ENCODE data around the gene ZFAND3.

ZFAND3 gene

GRCh38 chr6:38179794-38180430 lies 360.4 kb downstream of the ZFAND3 start:
- no peak for DNase-seq (ENCODE audit: extremely low read depth, low read depth)
- no peak for TF ChIP-seq CTCF (IDR thresholded peaks at IDR 0.05; ENCODE audit: low read depth, low read length)

DNA sequence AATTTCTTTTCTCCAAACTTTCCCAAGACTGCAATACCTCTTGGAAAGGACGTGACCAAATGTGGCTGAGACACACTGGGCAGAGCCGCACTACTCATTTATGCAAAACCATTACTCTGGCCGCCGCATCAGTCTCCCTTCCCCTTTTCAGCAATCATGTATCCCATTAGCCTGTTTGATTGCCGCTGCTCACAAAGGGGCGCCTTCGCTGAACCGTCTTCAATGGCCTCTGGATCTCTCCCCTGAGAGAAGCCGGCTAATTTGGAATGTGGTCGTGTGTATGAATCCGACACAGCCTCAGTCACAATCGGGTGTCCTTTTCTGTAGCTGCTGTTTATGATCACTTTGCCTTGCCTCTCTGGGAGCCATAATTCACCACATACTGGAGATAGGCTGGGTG lies 361.1 kb downstream of the ZFAND3 start:
- no peak for TF ChIP-seq CTCF (IDR thresholded peaks at IDR 0.05; ENCODE audit: low read depth, low read length)
- no peak for DNase-seq (ENCODE audit: extremely low read depth, low read depth)

GRCh38 chr6:38182426-38182825 lies 362.9 kb downstream of the ZFAND3 start:
- TF ChIP-seq CTCF (IDR thresholded peaks at IDR 0.05; ENCODE audit: low read depth, low read length), result no peak
- DNase-seq (ENCODE audit: extremely low read depth, low read depth), result no peak

- no peak for TF ChIP-seq CTCF (IDR thresholded peaks at IDR 0.05; ENCODE audit: low read depth, low read length)
- DNase-seq (ENCODE audit: extremely low read depth, low read depth), result no peak
These were observed 364.5 kb downstream of the ZFAND3 start for GRCh38 chr6:38183856-38184584.

- TF ChIP-seq CTCF (IDR thresholded peaks at IDR 0.05; ENCODE audit: low read depth, low read length), result no peak
- DNase-seq (ENCODE audit: extremely low read depth, low read depth), result no peak
These were observed 365.1 kb downstream of the ZFAND3 start for GRCh38 chr6:38184585-38185080.

DNA sequence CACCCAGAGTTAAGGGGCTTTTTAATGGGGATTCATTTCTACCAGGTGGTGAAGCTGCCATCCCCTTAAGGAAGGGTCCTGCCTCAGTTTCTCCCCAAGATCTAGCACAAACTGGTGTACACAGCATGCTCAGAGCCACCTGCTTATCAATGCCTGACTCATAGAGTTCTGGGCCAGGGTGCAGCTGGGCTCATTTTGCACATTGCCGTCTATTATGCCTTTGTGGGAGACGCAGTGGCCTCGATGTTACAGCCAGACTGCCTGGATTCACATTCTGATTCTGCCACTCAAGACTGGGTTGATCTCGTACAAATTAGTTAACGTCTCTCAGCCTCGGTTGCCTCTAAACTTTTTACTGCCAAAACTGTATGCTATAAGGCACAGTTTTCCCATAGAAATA lies 365.7 kb downstream of the ZFAND3 start:
- no peak for TF ChIP-seq CTCF (IDR thresholded peaks at IDR 0.05; ENCODE audit: low read depth, low read length)
- no peak for DNase-seq (ENCODE audit: extremely low read depth, low read depth)

GRCh38 chr6:38185752-38186151 lies 366.2 kb downstream of the ZFAND3 start:
- no peak for DNase-seq (ENCODE audit: extremely low read depth, low read depth)
- TF ChIP-seq CTCF (IDR thresholded peaks at IDR 0.05; ENCODE audit: low read depth, low read length), result no peak

Measured in AG09319 (cell line).